ENCODE results near the gene VPS13A. TPM values are rescaled to one million over a fixed set of nuclear protein-coding genes. Genes with fewer than 3 reads are reported as not detected.
A peak's percentile ranks its signal among the peaks of the same experiment; 100 is the strongest.

VPS13A gene
- total and polyA plus RNA-seq, 2 experiments from 2014 or later = 13.2 to 65.6 TPM

DNA sequence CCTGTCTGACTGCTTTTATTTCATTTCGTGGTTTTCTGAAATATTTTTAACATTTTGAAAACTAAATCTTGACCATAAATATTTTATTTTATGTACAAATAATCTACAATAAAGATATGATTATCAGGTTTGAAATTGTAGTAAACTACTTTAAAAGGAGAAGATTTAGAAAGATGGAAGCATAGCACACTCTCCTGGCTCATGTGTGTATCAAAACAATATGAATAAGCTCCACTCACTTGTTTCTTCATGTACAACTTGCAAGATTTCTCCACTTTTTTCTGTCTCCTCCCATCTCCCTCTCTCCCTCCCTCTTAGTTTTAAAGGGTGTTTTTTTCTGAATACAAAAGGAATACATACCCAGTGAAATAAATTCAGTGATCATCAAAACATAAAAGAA is 15.4 kb upstream of the VPS13A start:
- Histone ChIP-seq H3K4me2 (no peak overlapping the region), H3K79me2 (no peaks in the 10 kb centered on the region), H3K27ac (no peak overlapping the region), H3K9me3 (ENCODE audit: low read depth) (no peaks in the 10 kb centered on the region), H3K4me3 (no peak overlapping the region), H4K20me1 (ENCODE audit: insufficient read depth, poor library complexity, severe bottlenecking) (no peaks in the 10 kb centered on the region), H3K27me3 (no peaks in the 10 kb centered on the region), H3K9me2 (replicated peaks; ENCODE audit: insufficient read depth) (no peaks in the 10 kb centered on the region), H3K36me3 (replicated peaks; ENCODE audit: insufficient read depth, low read depth) (no peaks in the 10 kb centered on the region), H2AFZ (no peak overlapping the region), H3K4me1 (ENCODE audit: insufficient read depth) (no peaks in the 10 kb centered on the region)
- TF ChIP-seq EZH2 (IDR thresholded peaks at IDR 0.05; ENCODE audit: borderline replicate concordance) (no peak), CTCF (IDR thresholded peaks at IDR 0.05; ENCODE audit: poor library complexity) (no peak), EZH2phosphoT487 (IDR thresholded peaks at IDR 0.05; ENCODE audit: low read depth, severe bottlenecking, unreplicated experiment) (no peak)
- DNase-seq (ENCODE audit: low spot score) = no peak
- WGBS (ENCODE audit: low lambda C conversion rate, missing lambda C conversion rate) = 91% methylated on average over 1 of the region's 1 CpG

DNA sequence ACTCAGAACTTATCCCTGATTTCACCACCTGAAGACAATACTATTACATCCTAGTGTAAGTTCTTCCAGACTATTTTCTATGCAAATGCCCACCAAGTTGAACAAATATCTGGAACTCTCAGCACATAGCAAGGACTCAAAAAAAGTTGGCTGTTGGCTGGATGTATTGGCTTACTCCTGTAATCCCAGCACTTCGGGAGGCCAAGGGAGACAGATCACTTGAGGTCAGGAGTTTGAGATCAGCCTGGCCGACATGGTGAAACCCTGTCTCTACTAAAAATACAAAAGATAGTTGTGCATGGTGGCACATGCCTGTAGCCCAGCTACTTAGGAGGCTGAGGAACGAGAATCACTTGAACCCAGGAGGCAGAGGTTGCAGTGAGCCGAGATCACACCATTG is 15.0 kb upstream of the VPS13A start:
- Histone ChIP-seq H3K4me2 (no peak overlapping the region), H3K9me3 (ENCODE audit: low read depth) (no peaks in the 10 kb centered on the region), H2AFZ (no peak overlapping the region), H3K4me1 (ENCODE audit: insufficient read depth) (no peaks in the 10 kb centered on the region), H3K27me3 (no peaks in the 10 kb centered on the region), H3K4me3 (no peak overlapping the region), H4K20me1 (ENCODE audit: insufficient read depth, poor library complexity, severe bottlenecking) (no peaks in the 10 kb centered on the region), H3K27ac (no peak overlapping the region), H3K9me2 (replicated peaks; ENCODE audit: insufficient read depth) (no peaks in the 10 kb centered on the region), H3K36me3 (replicated peaks; ENCODE audit: insufficient read depth, low read depth) (no peaks in the 10 kb centered on the region), H3K79me2 (no peaks in the 10 kb centered on the region)
- TF ChIP-seq EZH2 (IDR thresholded peaks at IDR 0.05; ENCODE audit: borderline replicate concordance) = no peak
- no peak for TF ChIP-seq CTCF (IDR thresholded peaks at IDR 0.05; ENCODE audit: poor library complexity)
- TF ChIP-seq EZH2phosphoT487 (IDR thresholded peaks at IDR 0.05; ENCODE audit: low read depth, severe bottlenecking, unreplicated experiment) = no peak
- DNase-seq (ENCODE audit: low spot score) = no peak
- WGBS (ENCODE audit: low lambda C conversion rate, missing lambda C conversion rate) = 84% methylated on average over 4 of the region's 4 CpGs

- H3K9me3 ChIP-seq (ENCODE audit: low read depth) = no peaks in the 10 kb centered on the region
- no peaks in the 10 kb centered on the region for H3K4me1 ChIP-seq (ENCODE audit: insufficient read depth)
- 59% methylated on average over 4 of the region's 4 CpGs for WGBS (ENCODE audit: low lambda C conversion rate, missing lambda C conversion rate)
- no peaks in the 10 kb centered on the region for H4K20me1 ChIP-seq (ENCODE audit: insufficient read depth, poor library complexity, severe bottlenecking)
- peak; percentile 13 for DNase-seq (ENCODE audit: low spot score)
- H3K79me2 ChIP-seq = no peaks in the 10 kb centered on the region
- no peak overlapping the region for H3K4me3 ChIP-seq
- H3K27ac ChIP-seq = no peak overlapping the region
- no peaks in the 10 kb centered on the region for H3K27me3 ChIP-seq
- H3K4me2 ChIP-seq = no peak overlapping the region
- no peaks in the 10 kb centered on the region for H3K36me3 ChIP-seq (replicated peaks; ENCODE audit: insufficient read depth, low read depth)
- H2AFZ ChIP-seq = no peak overlapping the region
- no peaks in the 10 kb centered on the region for H3K9me2 ChIP-seq (replicated peaks; ENCODE audit: insufficient read depth)
- no peak for TF ChIP-seq EZH2 (IDR thresholded peaks at IDR 0.05; ENCODE audit: borderline replicate concordance)
- no peak for TF ChIP-seq EZH2phosphoT487 (IDR thresholded peaks at IDR 0.05; ENCODE audit: low read depth, severe bottlenecking, unreplicated experiment)
- no peak for TF ChIP-seq CTCF (IDR thresholded peaks at IDR 0.05; ENCODE audit: poor library complexity)
Observed at GRCh38 chr9:77163884-77164283, 13.4 kb upstream of the VPS13A start.

DNA sequence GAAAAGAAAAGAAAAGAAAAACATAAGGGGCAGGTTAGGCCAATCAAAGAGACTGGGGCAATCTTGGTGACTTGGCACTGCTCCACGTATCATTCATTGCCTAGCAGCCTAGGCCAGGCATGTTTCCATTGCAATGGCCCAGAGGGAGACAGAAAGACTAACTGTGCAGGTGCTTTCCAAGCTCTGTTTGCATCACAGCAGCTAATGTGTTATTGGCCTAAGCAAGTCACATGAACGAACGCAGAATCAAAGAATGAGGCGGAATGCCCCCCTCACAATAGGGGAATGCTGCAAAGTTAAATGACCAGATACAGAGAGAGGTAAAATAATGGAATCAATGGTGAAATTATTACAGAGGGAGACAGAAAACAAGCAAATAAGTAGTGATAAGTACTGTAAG is 11.1 kb upstream of the VPS13A start:
- no peak overlapping the region for H2AFZ ChIP-seq
- H3K27ac ChIP-seq = no peak overlapping the region
- 93% methylated on average over 4 of the region's 4 CpGs for WGBS (ENCODE audit: low lambda C conversion rate, missing lambda C conversion rate)
- H3K4me1 ChIP-seq (ENCODE audit: insufficient read depth) = no peaks in the 10 kb centered on the region
- H3K4me3 ChIP-seq = no peak overlapping the region
- H3K4me2 ChIP-seq = no peak overlapping the region
- H3K36me3 ChIP-seq (replicated peaks; ENCODE audit: insufficient read depth, low read depth) = no peaks in the 10 kb centered on the region
- no peaks in the 10 kb centered on the region for H4K20me1 ChIP-seq (ENCODE audit: insufficient read depth, poor library complexity, severe bottlenecking)
- no peaks in the 10 kb centered on the region for H3K9me2 ChIP-seq (replicated peaks; ENCODE audit: insufficient read depth)
- H3K79me2 ChIP-seq = no peaks in the 10 kb centered on the region
- TF ChIP-seq EZH2 (IDR thresholded peaks at IDR 0.05; ENCODE audit: borderline replicate concordance) (no peak), CTCF (IDR thresholded peaks at IDR 0.05; ENCODE audit: poor library complexity) (no peak), EZH2phosphoT487 (IDR thresholded peaks at IDR 0.05; ENCODE audit: low read depth, severe bottlenecking, unreplicated experiment) (no peak)
- no peaks in the 10 kb centered on the region for H3K9me3 ChIP-seq (ENCODE audit: low read depth)
- H3K27me3 ChIP-seq = no peaks in the 10 kb centered on the region
- no peak for DNase-seq (ENCODE audit: low spot score)
